Kidney (tissue), 14 donors: ENCODE results near the gene GUCA1A. TPM values are rescaled to one million over a fixed set of nuclear protein-coding genes. Genes with fewer than 3 reads are reported as not detected.

ENCODE experiments used
- DNase-seq, 5 donors: peaks; one replicate each; pipeline ENCODE4 v3.0.0-alpha.2; 2013 to 2020
- FAIRE-seq: peaks from 2 replicates; lab custom pipeline; 2012; peaks lifted over from hg19 to GRCh38; lab: Jason Lieb, UNC
- H3K27ac ChIP-seq, 2 donors: one replicate each; pipeline ENCODE4 v1.7.0; 2013; ENCODE audit warnings: low read depth in 2 of 2, low read length in 2 of 2, inconsistent platforms in 1 of 2
- H3K27me3 ChIP-seq: one replicate; pipeline ENCODE4 v1.7.1; 2013; ENCODE audit warnings: low read length, inconsistent platforms; ENCODE audit not compliant: control insufficient read depth, insufficient read depth
- H3K36me3 ChIP-seq, 3 donors: one replicate each; pipeline versions ENCODE4 v1.7.0 to v1.7.1; 2013; ENCODE audit warnings: low read length in 3 of 3, control low read depth in 1 of 3, inconsistent platforms in 1 of 3; ENCODE audit not compliant: insufficient read depth in 3 of 3, control insufficient read depth in 2 of 3
- H3K4me1 ChIP-seq, 3 donors: one replicate each; pipeline versions ENCODE4 v1.7.0 to v1.7.1; 2013; ENCODE audit warnings: low read length in 3 of 3, inconsistent platforms in 1 of 3, low read depth in 1 of 3; ENCODE audit not compliant: control insufficient read depth in 2 of 3, insufficient read depth in 2 of 3
- H3K4me3 ChIP-seq, 3 donors: one replicate each; pipeline versions ENCODE4 v1.7.0 to v1.8.1; 2013; ENCODE audit warnings: low read length in 3 of 3, control low read depth in 1 of 3, inconsistent platforms in 1 of 3
- H3K9ac ChIP-seq, 3 donors: one replicate each; pipeline versions ENCODE4 v1.7.0 to v1.7.1; 2013; ENCODE audit warnings: low read length in 3 of 3, control low read depth in 1 of 3, inconsistent platforms in 1 of 3
- H3K9me3 ChIP-seq, 3 donors: one replicate each; pipeline versions ENCODE4 v1.7.0 to v1.7.1; 2013; ENCODE audit warnings: low read length in 3 of 3, control low read depth in 1 of 3, inconsistent platforms in 1 of 3; ENCODE audit not compliant: control insufficient read depth in 2 of 3, insufficient read depth in 1 of 3
- intact Hi-C: fragments of 100-400 bp; cut with DNase I; formaldehyde crosslinking; loops from one replicate; pipeline ENCODE4 v1.11.1; 2022
- polyA plus RNA-seq: library from polyadenylated mRNA; stranded (reverse); fragments of 350-450 nt; fragmentation: Illumina TruSeq; extraction: RNeasy Lipid Tissue Mini Kit (QIAGEN cat#74804); gene quantifications from one replicate; pipeline ENCODE4 v1.2.3, GENCODE V29; 2014; ENCODE audit warnings: low read depth, low replicate concordance; ENCODE audit not compliant: insufficient read depth
- total RNA-seq: library from RNA; stranded (reverse); fragmentation: NEBNext Ultra II Directional; extraction: Animal tissue kit (Norgen Biotek cat#: 25700); gene quantifications from one replicate; pipeline ENCODE4 v1.2.1, GENCODE V29; 2021
- TF ChIP-seq, protein P1 (sequence below): IDR thresholded peaks from 3 replicates; pipeline ENCODE4 v1.5.1; 2012; ENCODE audit warnings: mild to moderate bottlenecking, moderate library complexity, borderline replicate concordance; ENCODE audit not compliant: insufficient read depth; ENCODE audit errors: extremely low read depth
- donor health status: control.
- donor health status: control.
- donor health status: control.
- donor health status: control.
- donor health status: control.
- donor health status: DM: yes; HTN: yes; CAD: no.
- donor health status: Normal renal cell carcinoma (clear cell type).

The GUCA1A gene
- total and polyA plus RNA-seq, 2 donors from 2014 or later = not detected

DNA sequence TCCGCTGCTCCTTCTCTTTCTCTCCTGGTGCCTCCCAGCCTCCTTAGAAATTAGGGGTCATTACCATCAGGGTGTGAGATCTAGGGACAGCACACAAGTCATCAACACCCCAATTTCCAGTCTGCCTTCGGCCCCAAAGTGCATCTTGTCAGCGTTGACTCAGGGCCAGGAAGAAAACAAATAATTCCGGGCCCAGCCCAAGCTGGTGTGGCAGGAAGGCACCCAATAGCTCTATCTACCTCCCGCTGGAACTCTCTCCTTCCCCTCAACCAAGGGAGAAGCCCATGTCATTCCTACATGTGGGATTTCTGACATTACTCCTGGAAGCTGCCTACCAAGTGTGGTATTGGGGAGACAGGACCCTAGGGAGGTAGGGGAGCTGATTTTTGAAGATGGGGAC, 19.2 kb upstream of the GUCA1A start:
- Histone ChIP-seq H3K27ac (no peak overlapping the region), H3K4me3 (no peak overlapping the region), H3K9ac (no peak overlapping the region), H3K9me3 (no peaks in the 10 kb centered on the region), H3K36me3 (no peaks in the 10 kb centered on the region), H3K27me3 (no peaks in the 10 kb centered on the region), H3K4me1 (no peaks in the 10 kb centered on the region)
- TF ChIP-seq, protein P1, sequence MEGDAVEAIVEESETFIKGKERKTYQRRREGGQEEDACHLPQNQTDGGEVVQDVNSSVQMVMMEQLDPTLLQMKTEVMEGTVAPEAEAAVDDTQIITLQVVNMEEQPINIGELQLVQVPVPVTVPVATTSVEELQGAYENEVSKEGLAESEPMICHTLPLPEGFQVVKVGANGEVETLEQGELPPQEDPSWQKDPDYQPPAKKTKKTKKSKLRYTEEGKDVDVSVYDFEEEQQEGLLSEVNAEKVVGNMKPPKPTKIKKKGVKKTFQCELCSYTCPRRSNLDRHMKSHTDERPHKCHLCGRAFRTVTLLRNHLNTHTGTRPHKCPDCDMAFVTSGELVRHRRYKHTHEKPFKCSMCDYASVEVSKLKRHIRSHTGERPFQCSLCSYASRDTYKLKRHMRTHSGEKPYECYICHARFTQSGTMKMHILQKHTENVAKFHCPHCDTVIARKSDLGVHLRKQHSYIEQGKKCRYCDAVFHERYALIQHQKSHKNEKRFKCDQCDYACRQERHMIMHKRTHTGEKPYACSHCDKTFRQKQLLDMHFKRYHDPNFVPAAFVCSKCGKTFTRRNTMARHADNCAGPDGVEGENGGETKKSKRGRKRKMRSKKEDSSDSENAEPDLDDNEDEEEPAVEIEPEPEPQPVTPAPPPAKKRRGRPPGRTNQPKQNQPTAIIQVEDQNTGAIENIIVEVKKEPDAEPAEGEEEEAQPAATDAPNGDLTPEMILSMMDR = no peak
- FAIRE-seq = no peak
- no peak for DNase-seq
- intact Hi-C loops = no loop called here

DNA sequence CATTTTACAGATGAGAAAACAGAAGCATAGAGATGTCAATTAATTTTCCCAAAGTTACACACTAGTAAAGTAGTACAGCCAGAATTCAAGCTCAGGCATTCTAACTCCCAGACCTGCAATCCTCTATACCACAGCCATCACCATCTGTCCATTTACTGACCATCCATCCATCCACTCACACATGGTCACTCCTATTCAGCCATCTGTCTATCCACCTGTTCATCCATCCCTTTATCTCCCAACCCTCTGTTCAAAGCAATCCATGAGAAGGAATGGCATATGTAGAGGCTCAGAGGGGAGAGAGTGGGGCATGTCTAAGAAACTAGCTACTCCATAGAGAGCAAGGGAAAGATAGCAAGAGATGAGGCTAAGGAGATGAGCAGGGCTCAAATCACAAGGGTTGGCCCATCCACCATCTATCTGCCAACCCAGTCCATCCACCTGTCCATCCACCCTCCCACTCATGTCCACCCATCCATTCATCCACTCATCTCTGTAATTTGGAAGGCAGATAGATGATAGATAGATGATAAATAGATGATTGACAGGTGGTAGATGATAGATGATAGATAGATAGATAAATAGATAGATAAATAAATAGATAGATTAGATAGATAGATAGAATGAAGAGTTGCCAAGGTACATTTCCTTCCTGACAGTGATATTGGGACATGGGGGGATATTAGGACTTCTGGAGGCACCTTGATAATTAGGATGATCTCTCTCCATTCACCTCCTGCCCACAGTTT, 18.5 kb upstream of the GUCA1A start:
- intact Hi-C loops = no loop called here
- Histone ChIP-seq H3K27me3 (no peaks in the 10 kb centered on the region), H3K9me3 (no peaks in the 10 kb centered on the region), H3K36me3 (no peaks in the 10 kb centered on the region), H3K9ac (no peak overlapping the region), H3K4me1 (no peaks in the 10 kb centered on the region), H3K4me3 (no peak overlapping the region), H3K27ac (no peak overlapping the region)
- no peak for DNase-seq
- TF ChIP-seq, protein P1 = no peak
- no peak for FAIRE-seq

DNA sequence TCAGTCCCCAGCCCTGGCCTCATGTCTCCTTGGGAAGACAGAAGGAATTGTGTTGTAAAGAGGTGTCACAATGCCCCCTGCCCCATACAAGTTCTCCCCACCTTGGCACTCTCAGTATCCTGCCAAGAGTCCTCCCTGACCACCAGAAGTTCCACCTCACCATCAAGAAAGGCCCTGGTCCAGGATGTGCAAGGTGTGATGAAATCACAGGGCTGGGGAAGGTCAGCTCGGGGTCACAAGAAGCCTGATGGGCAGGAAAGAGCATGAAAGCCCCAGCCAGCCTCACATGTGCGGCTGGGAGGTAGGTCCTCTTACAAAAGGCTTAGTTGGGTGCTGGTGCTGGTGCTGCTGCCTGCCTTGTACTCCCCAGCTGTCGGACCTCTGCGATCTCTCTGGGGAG, 17.9 kb upstream of the GUCA1A start:
- no peaks in the 10 kb centered on the region for H3K9me3 ChIP-seq
- no peak overlapping the region for H3K9ac ChIP-seq
- no peaks in the 10 kb centered on the region for H3K27me3 ChIP-seq
- intact Hi-C loops = no loop called here
- no peak overlapping the region for H3K4me3 ChIP-seq
- H3K27ac ChIP-seq = no peak overlapping the region
- no peak for FAIRE-seq
- no peak for DNase-seq
- no peaks in the 10 kb centered on the region for H3K4me1 ChIP-seq
- TF ChIP-seq, protein P1 = no peak
- H3K36me3 ChIP-seq = no peaks in the 10 kb centered on the region
